Measurements from ENCODE around the gene TLR9.

The TLR9 gene

GRCh38 chr3:52248816-52249547, 23.5 kb upstream of the TLR9 start:
- POLR2A ChIA-PET, result interaction anchor here (1.4 kb wide), 1 partner anchor 29 kb away, joined by 3 read pairs; the partner anchor contains the start of gene WDR82
- Histone ChIP-seq H3K9me3 (ENCODE audit: control extremely low read depth in 1 of 5, control insufficient read depth in 4 of 5, insufficient read depth in 2 of 5, low read depth in 1 of 5, low read length in 4 of 5) (no peaks in the 10 kb centered on the region), H3K27me3 (replicated peaks in 2 of 5; ENCODE audit: control insufficient read depth in 4 of 5, insufficient read depth in 5 of 5, low read length in 4 of 5) (no peaks in the 10 kb centered on the region), H3K4me1 (ENCODE audit: control extremely low read depth in 1 of 4, control insufficient read depth in 4 of 4, insufficient read depth in 4 of 4, low read length in 3 of 4) (peaks cover 7 to 48% (median 45%) of the 10 kb centered on the region in 4 experiments), H3K27ac (ENCODE audit: insufficient read depth in 1 of 2, low read depth in 1 of 2, low read length in 2 of 2, poor library complexity in 1 of 2, severe bottlenecking in 2 of 2) (no peak overlapping the region), H3K36me3 (ENCODE audit: control insufficient read depth in 4 of 4, insufficient read depth in 4 of 4, low read length in 3 of 4) (peaks cover 0 to 39% (median 20%) of the 10 kb centered on the region in 4 experiments), H3K4me3 (ENCODE audit: control insufficient read depth in 1 of 7, extremely low read depth in 1 of 7, insufficient read depth in 4 of 7, low read depth in 2 of 7, low read length in 6 of 7) (no peak overlapping the region)
- WGBS (ENCODE audit: insufficient coverage), result 93% methylated on average over 8 of the region's 10 CpGs
- DNase-seq, result no peak
- CTCF ChIA-PET, result interaction anchor here (0.9 to 9.6 kb wide), 6 partner anchors 11 to 33 kb away, joined by 3 to 161 read pairs (median 4); partner anchors contain the start of gene TWF2

GRCh38 chr3:52248165-52248541, 22.7 kb upstream of the TLR9 start:
- no peak overlapping the region for H3K4me3 ChIP-seq (ENCODE audit: control insufficient read depth in 1 of 7, extremely low read depth in 1 of 7, insufficient read depth in 4 of 7, low read depth in 2 of 7, low read length in 6 of 7)
- ChIA-PET POLR2A (no interaction called here), CTCF (interaction anchor here (0.9 to 9.6 kb wide), 7 partner anchors 11 to 34 kb away, joined by 3 to 161 read pairs (median 4); partner anchors contain the start of gene TWF2)
- peaks cover 7 to 46% (median 41%) of the 10 kb centered on the region in 4 experiments for H3K4me1 ChIP-seq (ENCODE audit: control extremely low read depth in 1 of 4, control insufficient read depth in 4 of 4, insufficient read depth in 4 of 4, low read length in 3 of 4)
- peaks cover 0 to 34% (median 20%) of the 10 kb centered on the region in 4 experiments for H3K36me3 ChIP-seq (ENCODE audit: control insufficient read depth in 4 of 4, insufficient read depth in 4 of 4, low read length in 3 of 4)
- no peaks in the 10 kb centered on the region for H3K9me3 ChIP-seq (ENCODE audit: control extremely low read depth in 1 of 5, control insufficient read depth in 4 of 5, insufficient read depth in 2 of 5, low read depth in 1 of 5, low read length in 4 of 5)
- DNase-seq, result no peak
- no peaks in the 10 kb centered on the region for H3K27me3 ChIP-seq (replicated peaks in 2 of 5; ENCODE audit: control insufficient read depth in 4 of 5, insufficient read depth in 5 of 5, low read length in 4 of 5)
- 94% methylated on average over 10 of the region's 10 CpGs for WGBS (ENCODE audit: insufficient coverage)
- no peak overlapping the region for H3K27ac ChIP-seq (ENCODE audit: insufficient read depth in 1 of 2, low read depth in 1 of 2, low read length in 2 of 2, poor library complexity in 1 of 2, severe bottlenecking in 2 of 2)

GRCh38 chr3:52247409-52248164, 22.1 kb upstream of the TLR9 start:
- POLR2A ChIA-PET, result no interaction called here
- Histone ChIP-seq H3K27ac (ENCODE audit: insufficient read depth in 1 of 2, low read depth in 1 of 2, low read length in 2 of 2, poor library complexity in 1 of 2, severe bottlenecking in 2 of 2) (no peak overlapping the region), H3K4me1 (ENCODE audit: control extremely low read depth in 1 of 4, control insufficient read depth in 4 of 4, insufficient read depth in 4 of 4, low read length in 3 of 4) (peaks cover 2 to 40% (median 35%) of the 10 kb centered on the region in 4 experiments), H3K36me3 (ENCODE audit: control insufficient read depth in 4 of 4, insufficient read depth in 4 of 4, low read length in 3 of 4) (peaks cover 0 to 34% (median 20%) of the 10 kb centered on the region in 4 experiments), H3K9me3 (ENCODE audit: control extremely low read depth in 1 of 5, control insufficient read depth in 4 of 5, insufficient read depth in 2 of 5, low read depth in 1 of 5, low read length in 4 of 5) (no peaks in the 10 kb centered on the region), H3K4me3 (ENCODE audit: control insufficient read depth in 1 of 7, extremely low read depth in 1 of 7, insufficient read depth in 4 of 7, low read depth in 2 of 7, low read length in 6 of 7) (no peak overlapping the region), H3K27me3 (replicated peaks in 2 of 5; ENCODE audit: control insufficient read depth in 4 of 5, insufficient read depth in 5 of 5, low read length in 4 of 5) (no peaks in the 10 kb centered on the region)
- WGBS (ENCODE audit: insufficient coverage), result 97% methylated on average over 7 of the region's 7 CpGs
- CTCF ChIA-PET, result interaction anchor here (1.1 to 9.6 kb wide), 5 partner anchors 11 to 34 kb away, joined by 4 to 161 read pairs (median 4); partner anchors contain the start of gene TWF2
- no peak for DNase-seq

- Histone ChIP-seq H3K9me3 (ENCODE audit: control extremely low read depth in 1 of 5, control insufficient read depth in 4 of 5, insufficient read depth in 2 of 5, low read depth in 1 of 5, low read length in 4 of 5) (no peaks in the 10 kb centered on the region), H3K27me3 (replicated peaks in 2 of 5; ENCODE audit: control insufficient read depth in 4 of 5, insufficient read depth in 5 of 5, low read length in 4 of 5) (no peaks in the 10 kb centered on the region), H3K4me3 (ENCODE audit: control insufficient read depth in 1 of 7, extremely low read depth in 1 of 7, insufficient read depth in 4 of 7, low read depth in 2 of 7, low read length in 6 of 7) (peak overlapping the region in 1 of 7 experiments; percentile 73), H3K27ac (ENCODE audit: insufficient read depth in 1 of 2, low read depth in 1 of 2, low read length in 2 of 2, poor library complexity in 1 of 2, severe bottlenecking in 2 of 2) (peak overlapping the region in 1 of 2 experiments; percentile 9), H3K4me1 (ENCODE audit: control extremely low read depth in 1 of 4, control insufficient read depth in 4 of 4, insufficient read depth in 4 of 4, low read length in 3 of 4) (peaks cover 0 to 37% (median 32%) of the 10 kb centered on the region in 4 experiments), H3K36me3 (ENCODE audit: control insufficient read depth in 4 of 4, insufficient read depth in 4 of 4, low read length in 3 of 4) (peaks cover 0 to 31% (median 16%) of the 10 kb centered on the region in 4 experiments)
- CTCF ChIA-PET, result interaction anchor here (1.0 to 4.5 kb wide), 8 partner anchors 8 to 54 kb away, joined by 3 to 24 read pairs (median 8); partner anchors contain the start of gene WDR82
- POLR2A ChIA-PET, result no interaction called here
- 81% methylated on average over 6 of the region's 14 CpGs for WGBS (ENCODE audit: insufficient coverage)
- DNase-seq, result no peak
These were observed 21.4 kb upstream of the TLR9 start for GRCh38 chr3:52246728-52247408.

GRCh38 chr3:52246264-52246620, 20.8 kb upstream of the TLR9 start:
- Histone ChIP-seq H3K27me3 (replicated peaks in 2 of 5; ENCODE audit: control insufficient read depth in 4 of 5, insufficient read depth in 5 of 5, low read length in 4 of 5) (no peaks in the 10 kb centered on the region), H3K27ac (ENCODE audit: insufficient read depth in 1 of 2, low read depth in 1 of 2, low read length in 2 of 2, poor library complexity in 1 of 2, severe bottlenecking in 2 of 2) (peak overlapping the region in 1 of 2 experiments; percentile 9), H3K4me1 (ENCODE audit: control extremely low read depth in 1 of 4, control insufficient read depth in 4 of 4, insufficient read depth in 4 of 4, low read length in 3 of 4) (peaks cover 0 to 37% (median 32%) of the 10 kb centered on the region in 4 experiments), H3K9me3 (ENCODE audit: control extremely low read depth in 1 of 5, control insufficient read depth in 4 of 5, insufficient read depth in 2 of 5, low read depth in 1 of 5, low read length in 4 of 5) (no peaks in the 10 kb centered on the region), H3K36me3 (ENCODE audit: control insufficient read depth in 4 of 4, insufficient read depth in 4 of 4, low read length in 3 of 4) (peaks cover 0 to 24% (median 11%) of the 10 kb centered on the region in 4 experiments), H3K4me3 (ENCODE audit: control insufficient read depth in 1 of 7, extremely low read depth in 1 of 7, insufficient read depth in 4 of 7, low read depth in 2 of 7, low read length in 6 of 7) (peak overlapping the region in 3 of 7 experiments; percentile 38 to 74 (median 73))
- 61% methylated on average over 3 of the region's 8 CpGs for WGBS (ENCODE audit: insufficient coverage)
- DNase-seq, result no peak
- POLR2A ChIA-PET, result interaction anchor here (1.8 kb wide), 1 partner anchor 32 kb away, joined by 6 read pairs; the partner anchor contains the start of gene WDR82
- CTCF ChIA-PET, result interaction anchor here (0.6 to 4.5 kb wide), 8 partner anchors 8 to 55 kb away, joined by 3 to 24 read pairs (median 4); partner anchors contain the start of gene WDR82

- CTCF ChIA-PET, result interaction anchor here (0.6 to 4.5 kb wide), 10 partner anchors 9 to 55 kb away, joined by 3 to 24 read pairs (median 4); partner anchors contain the start of gene WDR82
- WGBS (ENCODE audit: insufficient coverage), result under 1% methylated on average over 84 of the region's 98 CpGs
- Histone ChIP-seq H3K4me1 (ENCODE audit: control extremely low read depth in 1 of 4, control insufficient read depth in 4 of 4, insufficient read depth in 4 of 4, low read length in 3 of 4) (peaks cover 0 to 43% (median 35%) of the 10 kb centered on the region in 4 experiments), H3K36me3 (ENCODE audit: control insufficient read depth in 4 of 4, insufficient read depth in 4 of 4, low read length in 3 of 4) (peaks cover 0 to 23% (median 8%) of the 10 kb centered on the region in 4 experiments), H3K27me3 (replicated peaks in 2 of 5; ENCODE audit: control insufficient read depth in 4 of 5, insufficient read depth in 5 of 5, low read length in 4 of 5) (no peaks in the 10 kb centered on the region), H3K9me3 (ENCODE audit: control extremely low read depth in 1 of 5, control insufficient read depth in 4 of 5, insufficient read depth in 2 of 5, low read depth in 1 of 5, low read length in 4 of 5) (no peaks in the 10 kb centered on the region), H3K27ac (ENCODE audit: insufficient read depth in 1 of 2, low read depth in 1 of 2, low read length in 2 of 2, poor library complexity in 1 of 2, severe bottlenecking in 2 of 2) (peak within 1 kb of the TSS in 1 of 2 experiments; percentile 9), H3K4me3 (ENCODE audit: control insufficient read depth in 1 of 7, extremely low read depth in 1 of 7, insufficient read depth in 4 of 7, low read depth in 2 of 7, low read length in 6 of 7) (peak within 1 kb of the TSS; percentile 19 to 74 (median 49))
- peak; percentile 77 to 90 (median 85) for DNase-seq
- POLR2A ChIA-PET, result interaction anchor here (1.8 kb wide), 1 partner anchor 33 kb away, joined by 6 read pairs; the partner anchor contains the start of gene WDR82
These were observed 20.1 kb upstream of the TLR9 start, which contains the start of gene PPM1M for GRCh38 chr3:52245322-52246263. TSS of gene PPM1M (plus strand) at chr3:52245759. CDS start at chr3:52245825, 66 bp downstream.

All from common myeloid progenitor, CD34-positive (primary cell).